ENCODE measurements around the gene HSDL1.

Gene HSDL1

DNA sequence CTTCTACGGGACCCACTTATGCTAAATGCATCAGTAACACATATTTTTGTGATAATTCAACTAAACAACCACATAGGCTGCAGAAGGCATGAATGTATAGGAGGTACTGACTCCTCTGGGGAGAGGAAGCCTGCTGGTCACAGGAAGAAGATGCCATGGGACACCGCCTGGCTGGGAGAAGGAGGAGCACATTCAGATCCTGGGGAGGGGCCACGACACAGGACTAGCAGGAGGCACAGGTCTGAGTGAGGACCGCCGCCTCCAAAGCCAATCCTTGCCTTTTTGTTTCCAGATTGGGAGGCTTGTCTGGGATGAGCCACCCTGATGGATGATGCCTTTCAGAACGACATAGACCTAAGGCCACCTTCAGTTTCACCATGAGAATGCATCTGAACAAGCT, 62.9 kb downstream of the HSDL1 start:
- no peak for DNase-seq (ENCODE audit: low spot score)

- DNase-seq (ENCODE audit: low spot score): no peak
Measured at GRCh38 chr16:84081446-84081989, 63.5 kb downstream of the HSDL1 start.

GRCh38 chr16:84080813-84081212, 64.2 kb downstream of the HSDL1 start:
- DNase-seq (ENCODE audit: low spot score): no peak

GRCh38 chr16:84080378-84080777, 64.6 kb downstream of the HSDL1 start:
- no peak for DNase-seq (ENCODE audit: low spot score)

GRCh38 chr16:84079664-84080063, 65.3 kb downstream of the HSDL1 start:
- no peak for DNase-seq (ENCODE audit: low spot score)

- no peak for DNase-seq (ENCODE audit: low spot score)
Measured at GRCh38 chr16:84075376-84075775, 69.6 kb downstream of the HSDL1 start.

GRCh38 chr16:84074721-84075120, 70.3 kb downstream of the HSDL1 start:
- no peak for DNase-seq (ENCODE audit: low spot score)

All from left forelimb (tissue), 1 donor.